AG04450 (cell line): Measurements from ENCODE around the gene RPUSD1. TPM values are rescaled to one million over a fixed set of nuclear protein-coding genes. Genes with fewer than 3 reads are reported as not detected.

Experiments
- CTCF ChIA-PET: fragments of 300-600, 350-600 bp; formaldehyde crosslinking; extraction: SDS; loops from one replicate; lab custom pipeline; 2022; ENCODE audit warnings: antibody characterized with exemption, inconsistent platforms; lab: Charles Lee
- POLR2A ChIA-PET: fragments of 350-600 bp; formaldehyde crosslinking; extraction: SDS; loops from one replicate; lab custom pipeline; 2021; ENCODE audit warnings: antibody characterized with exemption, inconsistent platforms; lab: Yijun Ruan, JAX
- DNase-seq: peaks from one replicate; pipeline ENCODE4 v3.0.0-alpha.2; 2011; ENCODE audit warnings: low read depth, low spot score
- H3K27ac ChIP-seq: one replicate; pipeline ENCODE4 v1.5.1; 2012; ENCODE audit warnings: low read depth, low read length, control low read depth
- H3K27me3 ChIP-seq: one replicate; pipeline ENCODE4 v1.6.0; 2012; ENCODE audit warnings: low read length; ENCODE audit not compliant: control insufficient read depth, insufficient read depth
- H3K4me3 ChIP-seq: 2 replicates; pipeline ENCODE4 v1.5.1; 2011; ENCODE audit warnings: mild to moderate bottlenecking, low read depth, low read length, control low read depth
- H3K9me3 ChIP-seq: 2 replicates; pipeline ENCODE4 v1.5.1; 2012; ENCODE audit warnings: low read length; ENCODE audit not compliant: control insufficient read depth, insufficient read depth
- polyA plus RNA-seq: library from polyadenylated mRNA; depleted of rRNA; stranded (reverse); fragments of >200 nt; gene quantifications from 2 replicates; pipeline ENCODE4 v1.2.3, GENCODE V29; 2011
- TF ChIP-seq, protein P1 (sequence below): IDR thresholded peaks from 2 replicates; pipeline ENCODE4 v1.5.1; 2011; ENCODE audit warnings: low read depth, low read length, control low read depth, inconsistent platforms

The RPUSD1 gene
- polyA plus RNA-seq, 1 experiment, result 9.2 TPM

GRCh38 chr16:764184-764750 lies 23.9 kb downstream of the RPUSD1 start:
- POLR2A ChIA-PET, result no interaction called here
- TF ChIP-seq, protein P1, sequence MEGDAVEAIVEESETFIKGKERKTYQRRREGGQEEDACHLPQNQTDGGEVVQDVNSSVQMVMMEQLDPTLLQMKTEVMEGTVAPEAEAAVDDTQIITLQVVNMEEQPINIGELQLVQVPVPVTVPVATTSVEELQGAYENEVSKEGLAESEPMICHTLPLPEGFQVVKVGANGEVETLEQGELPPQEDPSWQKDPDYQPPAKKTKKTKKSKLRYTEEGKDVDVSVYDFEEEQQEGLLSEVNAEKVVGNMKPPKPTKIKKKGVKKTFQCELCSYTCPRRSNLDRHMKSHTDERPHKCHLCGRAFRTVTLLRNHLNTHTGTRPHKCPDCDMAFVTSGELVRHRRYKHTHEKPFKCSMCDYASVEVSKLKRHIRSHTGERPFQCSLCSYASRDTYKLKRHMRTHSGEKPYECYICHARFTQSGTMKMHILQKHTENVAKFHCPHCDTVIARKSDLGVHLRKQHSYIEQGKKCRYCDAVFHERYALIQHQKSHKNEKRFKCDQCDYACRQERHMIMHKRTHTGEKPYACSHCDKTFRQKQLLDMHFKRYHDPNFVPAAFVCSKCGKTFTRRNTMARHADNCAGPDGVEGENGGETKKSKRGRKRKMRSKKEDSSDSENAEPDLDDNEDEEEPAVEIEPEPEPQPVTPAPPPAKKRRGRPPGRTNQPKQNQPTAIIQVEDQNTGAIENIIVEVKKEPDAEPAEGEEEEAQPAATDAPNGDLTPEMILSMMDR, result no peak
- DNase-seq, result no peak
- Histone ChIP-seq H3K27ac (no peak overlapping the region), H3K27me3 (peaks cover 7% of the 10 kb centered on the region), H3K4me3 (no peak overlapping the region), H3K9me3 (no peaks in the 10 kb centered on the region; the same call in 1 of the 2 replicates)
- CTCF ChIA-PET, result no interaction called here

DNA sequence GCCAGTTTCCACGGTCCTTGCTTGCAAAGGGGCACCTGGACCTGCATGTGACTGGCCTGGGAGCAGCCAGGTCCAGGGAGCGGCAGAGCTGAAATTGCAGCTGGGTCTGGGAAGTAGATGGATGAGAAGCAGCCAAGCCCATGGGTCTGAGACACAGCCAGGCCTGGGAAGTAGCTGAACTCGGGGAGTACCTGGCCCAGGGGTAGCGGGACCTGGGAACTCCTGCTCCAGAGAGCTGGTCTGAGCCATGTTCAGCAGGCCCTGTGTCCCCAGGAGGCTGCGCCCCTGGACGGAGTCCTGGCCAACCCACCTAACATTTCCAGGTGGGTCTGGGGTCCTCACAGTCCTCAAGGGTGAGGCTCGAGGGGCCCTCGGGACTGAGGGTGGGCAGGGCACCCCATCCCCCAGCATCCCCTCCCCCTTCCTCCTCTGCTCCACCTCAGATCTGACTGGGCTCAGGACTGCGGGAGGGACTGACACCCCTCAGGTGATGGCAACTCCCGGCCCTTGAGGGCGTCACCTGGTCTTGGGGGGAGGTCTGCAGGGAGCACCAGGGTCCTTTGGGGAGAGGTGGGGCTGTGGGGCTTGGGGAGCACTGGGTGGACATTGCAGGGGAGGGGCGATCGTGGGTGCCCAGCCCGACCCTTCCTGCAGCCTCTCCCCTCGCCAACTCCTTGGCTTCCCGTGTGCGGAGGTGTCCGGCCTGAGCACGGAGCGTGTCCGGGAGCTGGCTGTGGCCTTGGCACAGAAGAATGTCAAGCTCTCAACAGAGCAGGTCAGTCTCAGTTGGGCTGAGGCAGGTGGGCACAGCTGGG lies 24.6 kb downstream of the RPUSD1 start:
- TF ChIP-seq, protein P1, result no peak
- peaks cover 7% of the 10 kb centered on the region for H3K27me3 ChIP-seq
- H3K27ac ChIP-seq, result no peak overlapping the region
- no peak for DNase-seq
- no peaks in the 10 kb centered on the region; the same call in 1 of the 2 replicates for H3K9me3 ChIP-seq
- CTCF ChIA-PET, result interaction anchor here (0.6 kb wide), 1 partner anchor 22 kb away, joined by 3 read pairs; no protein-coding TSS in a partner anchor
- H3K4me3 ChIP-seq, result no peak overlapping the region
- POLR2A ChIA-PET, result interaction anchor here (1.6 kb wide), 1 partner anchor 15 kb away, joined by 3 read pairs; no protein-coding TSS in a partner anchor

DNA sequence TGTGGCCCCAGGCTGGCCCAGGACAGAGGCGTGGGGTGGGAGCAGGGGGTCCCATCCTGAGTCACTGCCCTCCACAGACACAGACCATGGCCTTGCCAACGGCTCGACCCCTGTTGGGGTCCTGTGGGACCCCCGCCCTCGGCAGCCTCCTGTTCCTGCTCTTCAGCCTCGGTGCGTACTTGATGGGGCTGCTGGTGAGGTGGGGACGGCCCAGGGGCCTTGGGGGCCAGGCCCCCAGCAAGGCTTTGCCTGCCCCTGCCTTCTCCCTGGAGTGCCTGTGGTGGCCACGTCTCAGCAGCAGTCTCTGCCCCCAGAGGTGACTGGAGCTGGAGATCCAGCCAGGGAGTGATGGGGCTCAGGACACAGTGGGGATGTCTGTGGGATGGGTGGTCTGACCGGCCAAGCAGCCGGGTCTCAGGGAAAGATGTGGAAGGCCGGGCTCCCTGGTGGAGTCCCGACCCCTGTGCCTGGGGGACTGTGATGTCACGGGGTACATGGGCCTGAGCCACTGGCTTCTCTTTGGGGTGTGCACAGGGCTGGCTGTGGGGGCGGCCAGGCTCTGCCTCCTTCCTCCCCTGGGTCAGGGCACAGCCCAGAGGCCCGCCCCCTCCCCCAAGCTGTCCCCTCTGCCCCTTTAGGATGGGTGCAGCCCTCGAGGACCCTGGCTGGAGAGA lies 25.4 kb downstream of the RPUSD1 start:
- H3K4me3 ChIP-seq, result no peak overlapping the region
- H3K27me3 ChIP-seq, result peaks cover 7% of the 10 kb centered on the region
- H3K27ac ChIP-seq, result no peak overlapping the region
- DNase-seq, result no peak
- POLR2A ChIA-PET, result interaction anchor here (0.8 to 1.6 kb wide), 2 partner anchors 9 to 14 kb away, joined by 3 to 4 read pairs; no protein-coding TSS in a partner anchor
- TF ChIP-seq, protein P1, result no peak
- CTCF ChIA-PET, result no interaction called here
- no peaks in the 10 kb centered on the region; the same call in 1 of the 2 replicates for H3K9me3 ChIP-seq

GRCh38 chr16:761625-762513 lies 26.3 kb downstream of the RPUSD1 start:
- Histone ChIP-seq H3K27ac (no peak overlapping the region), H3K4me3 (no peak overlapping the region), H3K27me3 (peaks cover 7% of the 10 kb centered on the region), H3K9me3 (no peaks in the 10 kb centered on the region; the same call in 1 of the 2 replicates)
- DNase-seq, result no peak
- ChIA-PET POLR2A (interaction anchor here (0.8 kb wide), 1 partner anchor 9 kb away, joined by 4 read pairs; no protein-coding TSS in a partner anchor), CTCF (interaction anchor here (0.5 kb wide), 1 partner anchor 418 kb away, joined by 5 read pairs; no protein-coding TSS in a partner anchor)
- TF ChIP-seq, protein P1, result no peak
